NCI-H226 (cell line): ENCODE data around the gene PELO.
A peak's percentile ranks its signal among the peaks of the same experiment; 100 is the strongest.

ENCODE experiments used
- DNase-seq: peaks from one replicate; pipeline ENCODE4 v3.0.0-alpha.2; 2015

Gene PELO

GRCh38 chr5:52772668-52773067, 15.0 kb upstream of the PELO start:
- no peak for DNase-seq

GRCh38 chr5:52773342-52773741, 14.4 kb upstream of the PELO start:
- DNase-seq, result no peak

DNA sequence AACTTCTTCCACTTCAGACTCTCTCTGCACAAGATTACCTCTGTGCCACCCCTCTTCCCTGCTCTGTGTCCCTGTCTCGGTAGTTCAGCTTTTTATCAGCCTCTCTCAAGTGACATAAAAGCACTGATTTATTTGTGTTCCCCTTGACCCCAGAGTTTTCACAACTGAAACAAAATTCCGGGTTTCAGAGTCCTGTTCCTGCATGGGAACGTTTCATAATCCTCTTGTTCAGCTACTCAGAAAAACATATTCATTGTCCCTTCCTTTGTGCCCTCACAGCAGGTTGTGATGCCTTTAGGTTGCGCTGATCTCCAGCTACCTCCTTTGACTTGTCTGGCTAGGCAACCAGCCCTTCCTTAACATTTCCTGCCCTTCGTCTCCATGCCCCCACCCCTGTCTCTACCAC, 13.7 kb upstream of the PELO start:
- DNase-seq, result no peak

DNA sequence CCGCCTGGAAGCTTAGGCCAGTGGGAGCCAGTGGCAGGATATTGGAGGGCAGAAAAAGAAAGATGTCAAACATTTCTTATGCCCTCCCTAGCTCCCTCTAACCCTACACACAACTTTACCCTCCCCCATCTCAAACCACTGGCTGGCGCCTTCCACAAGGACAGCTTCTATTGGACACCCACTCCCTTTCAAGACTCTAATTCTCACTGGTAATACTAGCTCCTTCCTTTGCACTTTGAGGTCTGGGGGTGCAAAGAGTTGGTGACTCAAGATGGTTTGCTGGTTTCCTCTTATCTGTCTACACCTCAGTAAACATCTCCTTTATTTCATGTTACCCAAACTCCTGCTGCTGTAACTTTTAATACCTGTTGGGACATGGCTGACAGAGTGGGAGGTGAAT, 11.6 kb upstream of the PELO start:
- DNase-seq, result no peak

DNA sequence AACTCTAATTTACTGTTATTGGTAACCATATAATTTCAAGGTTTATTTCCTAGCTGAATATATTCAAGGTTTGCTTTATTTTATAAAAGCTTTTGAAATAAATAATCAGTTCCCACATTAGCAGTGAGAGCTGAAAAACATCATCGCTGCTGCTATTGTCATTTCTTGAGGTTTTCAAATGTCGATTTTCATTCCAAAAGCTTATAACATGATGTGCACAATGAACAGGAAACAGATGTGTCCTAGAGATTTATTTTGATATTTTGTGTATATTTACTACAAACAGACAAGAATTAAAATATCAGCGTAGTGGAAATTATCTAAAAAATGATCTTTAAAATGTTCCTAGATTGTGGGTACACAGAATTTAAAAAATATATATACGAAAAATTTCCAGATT, 10.5 kb upstream of the PELO start:
- no peak for DNase-seq

GRCh38 chr5:52778781-52779180, 8.9 kb upstream of the PELO start:
- no peak for DNase-seq

DNA sequence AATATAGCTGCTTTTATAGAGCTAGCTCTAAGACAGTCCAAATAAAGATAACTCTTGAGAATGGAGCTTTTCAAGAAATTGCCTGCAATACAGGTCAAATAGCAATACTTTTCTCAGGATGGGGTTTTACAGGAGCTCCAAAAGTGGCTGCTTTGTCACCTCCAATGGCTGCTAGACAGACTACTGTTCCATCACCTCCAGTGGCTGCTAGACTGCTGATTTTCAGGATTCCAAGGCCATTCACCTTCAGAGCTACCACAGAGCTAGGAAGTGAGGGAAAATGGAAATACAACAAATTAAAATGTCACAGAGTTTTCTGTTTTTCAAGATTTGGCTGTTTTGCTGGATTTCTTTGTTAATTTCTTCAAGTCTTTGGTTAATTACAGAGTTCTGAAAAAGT, 8.5 kb upstream of the PELO start:
- no peak for DNase-seq

GRCh38 chr5:52783226-52783959, 4.3 kb upstream of the PELO start:
- DNase-seq, result peak; percentile 76

DNA sequence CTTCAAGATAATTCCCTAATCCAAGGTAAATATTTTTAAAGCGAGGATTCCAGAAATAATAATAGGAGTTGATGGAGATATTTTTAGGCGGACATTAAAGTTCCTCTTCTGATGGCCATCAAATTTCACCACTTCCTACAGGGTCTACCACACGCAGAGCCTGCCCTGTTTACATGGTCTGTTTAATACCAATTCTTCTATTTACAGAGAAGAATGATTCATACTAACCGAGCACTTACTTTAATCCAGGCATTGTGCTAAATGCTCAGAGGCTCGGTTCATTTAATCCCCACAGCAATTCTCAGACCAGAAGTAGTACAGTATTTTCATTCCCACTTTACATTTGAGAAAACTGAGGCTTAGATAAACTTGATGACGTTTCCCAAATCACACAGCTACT, 3.0 kb upstream of the PELO start:
- DNase-seq, result no peak

DNA sequence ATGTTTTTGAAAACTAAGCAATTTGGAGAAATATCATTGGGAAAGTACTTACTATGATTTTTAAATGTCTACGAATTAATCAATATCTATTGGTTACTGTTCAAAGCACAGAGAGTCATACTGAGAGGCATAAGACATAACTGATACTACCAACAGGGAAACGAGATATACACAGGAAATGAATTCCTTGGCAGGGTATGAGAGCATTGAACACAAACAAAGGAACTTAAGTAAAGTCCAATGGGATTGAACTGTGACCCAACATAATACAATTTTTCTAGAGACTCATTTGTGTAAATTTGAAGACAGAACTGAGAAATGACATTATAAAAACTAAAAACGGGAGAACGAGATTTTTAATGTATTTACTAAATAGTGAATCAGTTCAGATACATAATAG, 1.3 kb upstream of the PELO start:
- DNase-seq, result no peak

- DNase-seq, result no peak
Measured at GRCh38 chr5:52786949-52787599, 642 bp upstream of the PELO start.

- no peak for DNase-seq
Measured at GRCh38 chr5:52788505-52788821, 747 bp downstream of the PELO start.

DNA sequence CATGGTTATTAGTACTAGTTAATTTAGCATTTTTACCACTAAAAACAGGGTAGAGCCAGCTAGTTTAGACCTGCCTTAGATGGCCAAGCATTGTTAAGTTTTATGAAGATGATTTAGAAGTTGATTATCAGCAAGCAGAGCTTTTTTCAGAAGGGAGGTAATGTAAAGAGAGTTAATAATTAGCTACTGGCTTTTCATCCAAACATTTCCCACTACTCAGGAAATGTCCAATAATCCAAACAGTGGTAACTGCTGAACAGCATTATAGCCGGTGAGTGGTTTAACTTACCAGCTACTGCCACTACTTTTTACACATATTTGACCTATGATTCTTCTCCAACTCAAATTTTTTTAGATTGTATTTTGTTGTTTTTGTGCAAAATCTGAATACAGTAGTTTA, 1.7 kb downstream of the PELO start:
- no peak for DNase-seq

GRCh38 chr5:52789851-52790250, 2.1 kb downstream of the PELO start:
- no peak for DNase-seq

DNA sequence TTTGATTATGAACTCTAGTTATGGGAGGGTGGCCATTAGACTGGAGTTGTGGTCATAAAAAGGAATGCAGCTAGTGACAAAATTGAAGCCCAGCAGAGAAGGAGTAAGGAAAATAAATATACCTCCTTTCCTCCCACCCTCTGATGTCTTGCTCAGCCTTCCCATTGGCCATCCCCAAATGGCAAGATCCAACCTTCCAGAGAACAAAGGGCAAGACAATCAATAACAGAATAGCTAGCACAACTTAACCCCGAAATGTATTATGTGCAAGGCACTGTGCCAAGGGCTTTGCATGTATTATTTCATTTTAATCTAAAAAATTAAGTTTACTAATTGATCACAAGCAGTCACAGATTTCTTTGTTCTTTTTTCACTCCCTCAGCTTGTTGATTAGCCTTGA, 3.6 kb downstream of the PELO start:
- no peak for DNase-seq

DNA sequence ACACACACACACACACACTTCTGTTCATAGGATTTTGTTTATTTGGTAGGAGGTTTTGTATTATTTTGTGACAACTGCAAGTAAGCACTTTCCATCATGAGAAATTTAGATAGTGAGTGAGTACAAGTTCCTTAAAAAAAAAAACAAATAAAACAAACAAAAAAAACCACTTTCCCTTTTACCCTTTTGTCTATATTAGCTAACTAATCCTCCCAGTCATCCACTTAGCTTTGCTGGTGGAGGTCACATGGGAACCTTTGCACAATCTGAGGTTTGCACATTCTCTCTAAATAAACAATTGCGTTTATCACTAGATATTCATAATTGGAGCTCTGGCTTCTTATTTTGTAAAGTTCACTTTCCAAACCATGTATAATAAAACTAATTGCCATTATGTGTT, 6.8 kb downstream of the PELO start:
- no peak for DNase-seq

DNA sequence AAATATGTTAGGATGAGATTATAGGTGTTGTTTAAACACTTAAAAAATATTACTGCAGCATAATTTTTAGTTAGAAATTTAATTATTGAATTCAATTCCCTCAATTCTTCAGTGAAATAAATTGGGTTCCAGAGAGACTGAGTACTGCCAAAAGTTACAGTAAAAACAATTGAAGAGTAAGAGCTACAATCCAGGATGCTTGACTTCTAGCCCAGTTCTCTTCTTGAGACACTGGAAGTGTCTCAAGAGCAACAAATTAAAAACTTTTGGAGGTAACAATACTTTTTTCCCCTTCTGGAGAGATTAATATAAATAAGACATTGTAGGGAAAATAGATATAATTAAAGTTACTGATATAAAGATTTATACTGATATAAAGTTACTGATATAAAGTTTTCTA, 8.3 kb downstream of the PELO start:
- no peak for DNase-seq

GRCh38 chr5:52796516-52797103, 8.9 kb downstream of the PELO start:
- DNase-seq, result no peak

GRCh38 chr5:52798938-52799337, 11.2 kb downstream of the PELO start:
- no peak for DNase-seq

- peak; percentile 50 for DNase-seq
Measured at GRCh38 chr5:52799358-52799982, 11.8 kb downstream of the PELO start.

DNA sequence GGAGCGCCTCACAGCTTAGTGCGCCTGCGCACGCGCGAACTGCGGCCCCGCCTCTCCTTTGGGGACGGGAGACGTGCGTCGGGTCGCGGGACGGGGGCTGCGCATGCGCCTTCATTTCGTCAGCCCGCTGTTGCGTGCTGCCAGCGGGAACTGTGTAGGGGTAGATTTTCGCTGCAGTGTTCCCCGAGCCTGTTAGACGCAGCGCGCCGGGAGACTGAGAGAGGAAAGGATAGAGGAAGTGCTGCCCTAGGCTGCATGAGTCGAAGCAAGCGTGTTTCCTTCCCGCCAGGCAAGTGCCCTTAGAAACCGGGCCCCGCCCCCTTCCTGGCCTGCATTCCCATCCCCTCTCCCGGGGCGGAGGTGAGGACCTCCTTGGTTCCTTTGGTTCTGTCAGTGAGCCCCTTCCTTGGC, 12.3 kb downstream of the PELO start:
- DNase-seq, result peak; percentile 95

DNA sequence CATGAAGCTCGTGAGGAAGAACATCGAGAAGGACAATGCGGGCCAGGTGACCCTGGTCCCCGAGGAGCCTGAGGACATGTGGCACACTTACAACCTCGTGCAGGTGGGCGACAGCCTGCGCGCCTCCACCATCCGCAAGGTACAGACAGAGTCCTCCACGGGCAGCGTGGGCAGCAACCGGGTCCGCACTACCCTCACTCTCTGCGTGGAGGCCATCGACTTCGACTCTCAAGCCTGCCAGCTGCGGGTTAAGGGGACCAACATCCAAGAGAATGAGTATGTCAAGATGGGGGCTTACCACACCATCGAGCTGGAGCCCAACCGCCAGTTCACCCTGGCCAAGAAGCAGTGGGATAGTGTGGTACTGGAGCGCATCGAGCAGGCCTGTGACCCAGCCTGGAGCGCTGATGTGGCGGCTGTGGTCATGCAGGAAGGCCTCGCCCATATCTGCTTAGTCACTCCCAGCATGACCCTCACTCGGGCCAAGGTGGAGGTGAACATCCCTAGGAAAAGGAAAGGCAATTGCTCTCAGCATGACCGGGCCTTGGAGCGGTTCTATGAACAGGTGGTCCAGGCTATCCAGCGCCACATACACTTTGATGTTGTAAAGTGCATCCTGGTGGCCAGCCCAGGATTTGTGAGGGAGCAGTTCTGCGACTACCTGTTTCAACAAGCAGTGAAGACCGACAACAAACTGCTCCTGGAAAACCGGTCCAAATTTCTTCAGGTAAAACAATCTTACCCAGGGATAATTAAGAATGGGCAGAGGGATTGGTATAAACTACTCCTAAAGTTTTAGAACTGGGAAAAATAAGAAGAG, 12.9 kb downstream of the PELO start:
- peak; percentile 54 for DNase-seq

- DNase-seq, result no peak
Measured at GRCh38 chr5:52801329-52801728, 13.6 kb downstream of the PELO start.
